HG03039 (cell line): ENCODE results near the gene ACAD11.

ENCODE experiments used
- ATAC-seq: cut with Tn5 transposase; IDR thresholded peaks from one replicate; pipeline ENCODE4 v1.9.1; 2021; ENCODE audit warnings: mild to moderate bottlenecking, moderate library complexity; ENCODE audit not compliant: unreplicated experiment

ACAD11 gene

DNA sequence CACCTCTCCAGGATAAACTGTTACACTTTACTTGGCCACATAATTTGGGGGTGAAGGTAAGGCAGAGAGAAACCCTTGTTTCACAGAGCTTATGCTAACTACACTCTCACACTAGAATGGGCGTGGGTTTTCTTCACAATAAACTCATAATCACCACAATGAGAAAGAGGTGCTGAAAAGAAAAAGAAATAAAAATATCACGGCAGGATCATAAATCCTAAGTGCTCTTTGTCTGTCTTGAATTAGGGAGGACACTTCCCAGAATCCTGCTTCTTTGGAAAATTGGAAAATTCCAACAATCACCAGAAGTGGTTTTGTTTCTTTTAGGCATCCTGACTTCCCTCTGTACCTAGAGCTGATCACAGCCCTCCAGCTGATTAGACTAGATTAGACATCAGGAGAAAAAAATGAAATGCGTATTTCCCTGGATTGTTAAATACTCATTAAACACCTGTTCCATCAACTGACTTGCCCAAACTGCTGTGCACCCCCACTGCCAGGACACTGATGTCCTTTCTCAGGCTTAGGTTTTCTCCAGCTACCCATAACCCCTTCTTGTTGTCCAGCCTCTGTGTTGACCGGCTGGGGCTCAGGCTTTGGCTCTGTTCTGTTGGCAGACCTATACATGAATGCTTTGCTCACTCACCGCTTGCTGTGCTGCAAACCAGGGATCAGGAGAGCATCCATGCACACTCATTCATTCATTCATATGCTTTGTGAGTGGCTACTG, 104.1 kb downstream of the ACAD11 start:
- no peak for ATAC-seq

DNA sequence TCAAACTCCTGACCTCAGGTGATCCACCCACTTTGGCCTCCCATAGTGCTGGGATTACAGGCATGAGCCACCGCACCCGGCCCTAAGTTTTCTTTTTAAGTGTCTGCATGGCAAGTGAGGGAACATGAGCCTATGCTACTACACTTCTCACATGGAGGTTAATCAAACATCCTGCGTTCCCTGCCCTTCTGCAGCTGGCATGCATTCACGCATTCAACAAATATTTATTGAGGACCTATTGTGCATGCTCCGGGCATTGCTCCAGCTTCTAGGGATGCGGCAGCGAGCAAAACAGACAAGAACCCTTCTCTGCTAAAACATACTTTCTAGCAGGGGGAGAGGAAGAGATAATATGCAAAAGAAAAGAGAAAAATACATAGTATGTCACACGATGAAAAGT, 105.2 kb downstream of the ACAD11 start:
- ATAC-seq, result no peak

DNA sequence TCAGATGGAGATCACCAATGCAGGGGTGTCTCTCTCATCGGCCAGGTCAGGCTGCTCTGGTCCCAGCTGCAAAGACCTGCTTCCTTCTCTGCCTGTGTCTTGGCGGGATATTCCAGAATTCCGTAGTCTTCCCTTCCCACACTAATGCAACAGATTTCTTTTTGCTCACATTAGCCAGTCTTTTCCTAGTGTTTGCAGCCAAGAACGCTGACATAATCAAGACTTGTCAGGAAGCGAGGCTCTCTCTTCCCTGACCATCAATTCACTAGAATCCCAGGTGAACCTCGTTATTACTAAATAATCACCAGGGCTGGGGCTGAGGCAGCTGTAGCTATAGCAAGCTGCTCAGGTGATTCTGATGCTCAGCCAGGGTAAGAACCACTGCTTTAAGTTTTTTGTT, 105.8 kb downstream of the ACAD11 start:
- no peak for ATAC-seq

DNA sequence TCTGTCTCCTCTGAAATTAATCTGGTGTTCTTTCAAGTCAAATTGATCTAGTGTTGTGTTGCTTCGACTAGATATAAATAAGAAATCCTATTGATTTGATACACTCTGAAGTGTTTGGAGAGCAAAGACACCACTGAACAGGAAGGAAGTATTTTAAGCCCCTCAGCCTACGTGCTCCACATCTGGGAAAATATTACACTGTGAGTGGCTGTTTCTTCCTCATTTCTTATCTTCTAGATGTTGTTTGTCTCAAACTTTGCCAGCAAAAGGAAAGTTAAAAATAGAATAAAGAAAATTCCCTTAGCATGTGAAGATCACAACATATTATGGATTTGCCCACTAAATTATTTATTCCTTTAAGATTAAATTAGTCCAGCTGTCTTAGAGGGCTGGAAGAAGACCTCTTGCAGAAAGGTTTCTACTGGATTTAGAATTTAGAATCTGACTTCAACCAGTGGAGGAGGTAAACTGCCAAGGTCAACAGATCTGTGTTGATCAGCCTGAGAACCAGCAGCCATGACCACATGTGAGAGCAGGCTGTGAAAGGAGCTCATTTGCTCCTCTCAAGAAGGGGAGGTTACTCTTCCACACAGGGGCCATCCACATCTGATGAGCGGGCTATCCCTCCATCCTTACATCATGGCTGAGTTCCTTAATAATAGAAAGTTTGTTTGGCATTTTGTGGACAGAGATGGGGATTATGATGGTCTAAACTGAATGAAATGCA, 108.9 kb downstream of the ACAD11 start:
- ATAC-seq, result no peak

DNA sequence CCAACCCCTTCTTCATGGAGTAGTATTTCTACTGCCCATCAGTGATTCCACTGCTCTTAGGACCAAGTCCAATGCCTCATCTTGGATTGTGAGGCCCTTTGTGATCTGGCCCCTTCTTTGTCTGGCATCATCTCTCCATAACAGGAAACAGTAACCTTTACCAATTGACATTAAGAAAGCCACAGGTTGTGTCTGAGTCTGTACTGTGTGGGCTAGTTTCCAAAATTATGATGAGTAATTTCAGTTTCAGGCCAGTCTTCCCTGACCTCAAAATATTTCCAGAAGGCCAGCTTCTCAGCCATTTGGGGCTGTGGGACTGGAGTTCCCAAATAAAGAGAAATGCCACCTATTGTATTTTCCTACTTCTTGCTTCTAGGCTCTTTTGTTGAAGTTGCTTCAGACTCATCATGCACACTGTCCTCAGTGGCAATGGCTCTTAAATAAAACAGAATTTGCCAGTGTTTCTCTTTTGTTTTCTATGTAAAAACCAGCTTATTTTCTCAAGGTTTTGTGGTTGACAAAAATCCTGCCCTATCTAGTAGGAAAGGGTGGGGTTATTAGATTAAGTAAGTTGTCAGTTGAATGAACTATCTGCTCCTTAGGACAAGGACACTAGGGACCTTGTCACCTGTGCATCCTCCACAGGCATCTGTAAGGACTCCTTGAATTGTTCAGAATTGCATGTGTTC, 109.6 kb downstream of the ACAD11 start:
- ATAC-seq, result peak; percentile 82

DNA sequence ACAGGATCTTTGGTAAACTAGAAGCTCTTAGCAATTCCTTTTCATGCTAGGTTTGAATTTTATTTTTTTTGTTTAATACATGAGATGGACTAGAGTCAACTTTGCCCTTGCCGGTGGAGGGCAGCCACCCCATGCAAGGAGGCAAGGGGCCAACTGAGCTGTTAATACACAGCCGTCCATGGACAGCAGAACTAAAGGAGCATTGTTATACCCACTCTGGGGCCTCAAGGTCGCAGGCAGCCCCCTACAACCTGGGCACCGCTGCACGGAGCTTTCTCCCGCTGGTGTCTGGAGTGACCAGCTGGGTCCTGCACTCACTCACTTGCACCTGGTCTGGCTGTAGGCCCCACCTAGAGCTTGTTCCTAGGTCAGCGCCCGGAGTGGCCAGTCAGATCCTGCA, 110.4 kb downstream of the ACAD11 start:
- ATAC-seq, result no peak

DNA sequence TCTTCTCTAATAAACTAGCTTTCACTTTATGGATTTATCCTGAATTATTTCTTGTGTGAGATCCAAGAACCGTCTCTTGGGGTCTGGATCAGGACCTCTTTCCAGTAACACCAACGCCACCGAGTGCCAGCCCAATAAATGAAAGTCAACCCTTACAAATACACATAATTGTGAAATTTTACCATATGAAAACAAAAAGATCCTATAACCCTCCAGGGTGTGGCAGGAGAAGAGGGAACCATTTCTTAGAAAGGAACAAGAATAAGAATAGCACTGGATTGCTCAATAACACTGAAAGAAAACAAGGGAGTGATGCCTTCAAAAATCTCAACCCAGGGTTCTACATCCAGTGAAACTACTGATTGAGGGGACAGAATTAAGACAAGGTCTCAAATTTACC, 114.1 kb downstream of the ACAD11 start:
- no peak for ATAC-seq

DNA sequence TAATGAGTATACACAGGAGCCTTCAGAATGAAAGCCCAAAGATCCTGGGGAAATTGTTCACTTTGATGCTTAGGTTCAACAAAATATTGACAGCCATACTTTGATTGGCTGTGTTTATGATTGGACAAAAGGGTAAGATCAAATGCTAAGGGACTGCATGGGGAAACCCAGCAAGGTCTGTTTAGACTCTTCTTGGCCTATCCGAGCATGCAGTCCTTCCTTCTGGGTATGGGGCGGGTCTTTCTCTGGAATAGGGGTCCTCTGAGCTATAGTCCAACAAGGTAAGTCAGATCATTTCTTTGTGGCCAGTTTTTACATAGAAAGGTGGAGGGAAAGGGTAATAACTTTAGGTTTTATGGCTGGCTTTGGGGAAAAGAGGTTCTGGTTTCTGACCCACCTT, 115.5 kb downstream of the ACAD11 start:
- ATAC-seq, result no peak

DNA sequence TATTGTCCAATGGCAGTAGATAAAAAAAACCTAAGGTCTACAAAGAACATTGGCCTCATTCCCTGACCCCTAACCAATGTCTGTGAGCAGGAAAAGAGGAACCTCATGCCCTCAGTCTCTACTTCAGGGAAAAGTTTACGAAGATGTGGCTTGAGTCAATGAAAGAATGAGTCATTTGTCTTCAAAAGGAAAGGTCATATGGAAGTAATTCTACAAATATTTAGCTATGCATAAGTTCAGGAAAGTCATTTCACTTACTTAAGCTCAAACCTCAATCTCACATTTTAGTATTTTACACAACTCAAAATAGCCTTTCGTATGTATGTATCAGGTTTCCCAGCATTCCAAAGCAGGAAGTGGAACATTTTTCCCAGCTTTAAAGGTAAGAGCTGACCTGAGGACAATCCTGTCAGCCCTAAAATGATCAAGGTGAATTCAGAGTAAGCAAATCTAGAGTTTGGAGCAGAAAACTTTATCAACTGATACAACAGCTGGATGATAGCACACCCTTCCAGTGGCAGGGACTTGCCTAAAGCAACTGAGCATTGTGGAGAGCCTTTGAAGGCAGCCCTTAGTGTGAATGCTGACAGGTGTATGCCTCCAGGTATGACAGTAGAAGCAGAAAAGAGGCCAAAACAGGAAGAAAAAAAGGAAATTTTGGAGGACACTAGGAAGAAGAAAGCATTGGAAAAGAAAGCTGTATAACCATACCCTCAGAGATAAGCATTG, 116.4 kb downstream of the ACAD11 start:
- no peak for ATAC-seq

DNA sequence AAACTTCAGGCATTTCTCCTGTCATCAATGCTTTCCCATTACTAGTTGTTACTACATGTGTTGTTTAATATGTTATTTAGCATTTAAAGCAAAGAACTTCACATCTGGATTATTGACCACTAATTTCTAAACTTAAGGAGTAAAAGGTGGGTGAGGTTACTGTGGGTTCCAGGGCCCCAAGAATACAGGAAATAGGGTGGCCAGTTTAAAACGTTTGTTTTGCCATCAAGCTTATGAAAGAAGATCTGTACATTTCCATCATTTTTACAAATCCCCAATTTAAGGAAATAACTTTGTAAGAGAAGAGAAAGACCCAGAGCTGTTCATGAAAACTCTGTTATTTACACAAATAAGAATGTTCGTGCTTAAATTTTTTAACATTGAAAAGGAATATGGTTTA, 117.0 kb downstream of the ACAD11 start:
- ATAC-seq, result no peak

DNA sequence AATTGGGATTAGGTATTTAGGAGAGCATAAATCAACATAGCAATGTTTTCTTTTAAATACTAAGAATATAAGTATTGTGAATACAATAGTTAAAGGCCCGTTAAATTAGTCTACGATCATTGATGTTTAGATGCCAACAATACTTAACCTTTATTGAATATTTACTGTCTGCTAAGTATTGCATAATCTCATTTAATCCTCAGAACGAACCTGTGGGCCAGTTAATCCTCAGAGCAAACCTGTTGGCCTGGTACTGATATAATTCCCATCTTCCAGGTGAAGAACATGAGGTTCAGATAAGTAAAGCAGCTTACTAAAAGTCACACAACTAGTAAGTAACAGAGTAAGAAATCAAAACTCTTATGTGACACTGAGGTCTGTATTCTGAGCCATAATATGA, 119.9 kb downstream of the ACAD11 start:
- ATAC-seq, result no peak

DNA sequence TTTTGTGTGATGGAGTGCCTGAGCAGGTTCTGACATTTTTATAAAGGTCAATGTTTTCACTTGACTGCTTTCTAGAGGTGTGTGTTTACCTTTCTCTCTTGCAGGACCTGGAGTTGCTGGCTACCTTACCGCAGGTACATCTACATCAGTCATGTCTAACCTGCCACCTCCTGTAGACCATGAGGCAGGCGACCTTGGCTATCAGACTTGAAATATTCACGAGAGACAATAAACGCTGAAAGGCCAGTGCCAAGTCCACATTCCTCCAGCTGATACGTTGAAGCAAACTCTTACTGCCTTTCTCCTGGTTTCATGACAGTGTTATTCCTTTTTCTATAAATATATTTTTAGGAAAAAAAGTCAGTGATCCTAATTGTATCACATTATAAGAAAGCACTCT, 121.5 kb downstream of the ACAD11 start:
- no peak for ATAC-seq

DNA sequence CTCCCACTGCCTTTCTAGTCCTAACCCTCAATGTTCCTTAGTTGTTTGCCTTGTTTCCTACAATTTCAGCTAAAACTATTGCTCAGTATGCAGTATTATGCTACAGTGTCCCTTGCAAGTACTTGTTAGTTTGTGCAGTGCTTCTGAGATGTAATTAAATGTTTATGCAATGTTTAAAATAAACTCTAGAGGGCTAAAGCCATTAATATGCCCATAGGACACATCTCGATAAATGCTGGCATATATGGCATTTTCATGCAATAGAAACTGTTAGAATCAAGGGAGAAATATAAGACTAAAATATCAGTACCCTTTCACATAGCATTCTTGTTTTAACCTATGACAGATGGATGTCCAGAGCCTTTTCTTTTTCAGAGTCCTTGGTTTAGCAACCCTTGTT, 122.3 kb downstream of the ACAD11 start:
- no peak for ATAC-seq

DNA sequence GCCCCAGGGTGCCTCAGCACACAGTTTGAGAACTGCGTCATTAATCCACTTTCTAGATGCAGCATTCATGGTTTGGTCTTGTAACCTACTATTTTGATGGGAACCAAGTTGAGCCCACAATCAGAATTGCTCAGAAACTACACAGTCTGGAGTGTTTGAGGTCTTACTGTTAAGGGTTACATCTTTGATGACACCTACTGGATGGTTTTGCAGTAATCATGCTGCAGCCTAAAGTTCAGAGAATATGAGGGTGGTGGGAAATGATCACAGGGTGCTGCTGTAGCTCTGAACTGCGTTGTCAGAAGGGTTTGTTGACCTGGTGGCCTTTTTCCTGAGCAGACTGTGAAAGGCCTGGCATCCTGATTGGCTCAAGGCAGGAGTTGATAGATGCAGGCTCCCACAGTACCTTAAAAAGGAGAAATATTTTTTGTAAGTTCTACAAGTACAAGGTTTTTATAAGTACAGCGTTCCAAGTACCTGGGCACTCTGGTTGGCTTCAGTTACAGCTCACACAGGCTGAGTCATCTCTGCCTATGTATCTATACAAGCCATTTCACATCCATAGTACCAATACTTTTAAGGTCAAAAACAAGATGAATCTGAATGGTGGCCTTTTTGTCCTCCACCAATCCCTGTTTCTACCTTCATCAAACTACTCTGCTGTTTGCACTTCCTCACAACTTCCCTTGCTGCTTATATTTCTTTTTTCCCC, 123.0 kb downstream of the ACAD11 start:
- ATAC-seq, result no peak

DNA sequence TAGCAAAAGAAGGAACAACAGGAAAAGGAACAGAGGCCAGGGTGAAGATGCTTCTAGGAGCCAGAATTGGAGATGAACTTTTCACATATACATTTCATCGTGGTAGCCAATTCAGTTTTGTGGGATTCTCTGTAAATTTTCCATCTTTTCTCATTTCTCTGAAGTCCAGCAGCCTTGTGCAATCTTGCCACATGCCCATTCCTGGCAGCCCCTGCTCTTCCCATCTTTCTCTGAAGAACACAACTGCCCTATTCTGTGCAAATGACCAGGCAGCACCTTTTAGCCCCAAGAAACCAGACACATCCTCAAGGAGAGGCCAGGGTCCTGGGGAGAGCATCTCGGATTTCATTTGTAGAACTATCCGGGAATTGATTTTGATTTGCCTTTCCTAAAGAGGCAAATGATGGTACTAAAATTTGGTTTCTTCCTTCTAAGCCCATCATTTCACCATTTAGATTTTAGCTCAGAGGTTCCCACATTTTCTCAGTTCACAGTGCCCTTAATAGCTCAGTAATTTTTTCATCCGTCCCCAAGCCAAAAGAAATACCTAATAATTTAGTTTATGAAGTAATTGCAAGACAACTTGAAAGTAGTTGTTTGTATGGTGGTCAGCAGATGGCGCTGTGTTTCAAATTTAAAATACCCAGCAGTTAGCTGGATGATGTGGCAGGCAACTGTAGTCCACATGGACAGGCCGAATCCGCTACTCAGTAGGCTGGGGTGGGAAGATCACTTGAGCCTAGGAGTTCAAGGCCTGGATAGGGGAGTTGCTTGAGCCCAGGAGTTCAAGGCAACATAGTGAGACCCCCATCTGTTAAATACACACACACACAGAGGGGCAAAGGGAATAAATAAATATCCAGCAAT, 123.8 kb downstream of the ACAD11 start:
- no peak for ATAC-seq

DNA sequence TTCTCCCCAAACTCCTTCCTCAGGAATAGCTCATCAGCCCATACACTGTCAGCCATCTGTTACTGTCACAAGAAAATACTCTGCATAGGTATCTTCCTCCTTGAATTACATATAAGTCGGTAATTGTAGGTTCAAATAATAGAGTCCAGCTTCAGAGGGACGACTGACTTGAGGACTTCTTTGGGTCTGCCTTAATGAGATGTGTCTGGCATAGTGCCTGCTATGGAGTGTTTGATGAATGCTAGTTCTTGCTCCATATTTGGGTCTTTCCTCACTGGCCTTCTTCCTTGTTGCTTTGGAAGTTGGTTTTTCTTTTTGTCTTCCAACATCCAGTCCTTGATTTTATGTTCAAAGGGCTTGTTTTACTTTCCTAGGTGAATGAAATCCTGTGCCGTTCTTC, 129.0 kb downstream of the ACAD11 start:
- no peak for ATAC-seq

DNA sequence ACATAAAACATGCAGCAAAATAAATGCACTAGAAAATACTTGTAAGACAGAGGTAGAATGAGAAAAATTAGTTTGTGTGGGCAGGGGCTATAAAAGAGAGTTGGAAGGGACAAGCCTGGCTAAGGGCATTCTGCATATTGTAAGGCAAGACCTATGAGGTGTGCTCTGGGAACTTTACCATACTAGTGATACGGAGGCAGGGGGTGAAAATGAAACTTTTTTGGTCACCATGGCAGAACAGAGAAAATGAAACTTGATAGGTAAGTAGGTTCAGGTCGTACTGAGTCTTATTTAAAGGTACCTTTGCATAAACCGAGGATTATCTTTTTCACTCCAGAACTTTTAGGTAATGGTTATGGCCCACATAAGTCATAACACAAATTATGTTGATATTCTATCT, 137.3 kb downstream of the ACAD11 start:
- ATAC-seq, result peak; percentile 67

DNA sequence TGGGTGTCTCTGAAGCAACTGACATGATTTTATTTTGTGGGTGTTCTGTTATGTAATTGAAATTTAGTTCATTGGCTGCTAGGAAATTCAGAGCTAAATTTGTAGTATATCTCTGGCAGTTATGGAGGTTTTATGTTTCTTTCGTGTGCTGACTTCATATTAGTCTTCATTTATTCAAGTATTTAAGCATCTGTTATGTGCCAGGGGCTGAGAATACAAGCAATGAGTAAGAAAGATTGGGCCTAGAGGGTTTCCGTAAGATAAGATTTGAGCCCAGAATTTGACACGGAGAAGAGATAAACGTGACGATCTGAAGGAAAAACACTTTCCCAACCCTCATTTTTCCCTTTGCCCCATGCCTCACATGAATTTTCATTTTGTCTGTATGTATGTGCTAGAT, 137.7 kb downstream of the ACAD11 start:
- ATAC-seq, result no peak

DNA sequence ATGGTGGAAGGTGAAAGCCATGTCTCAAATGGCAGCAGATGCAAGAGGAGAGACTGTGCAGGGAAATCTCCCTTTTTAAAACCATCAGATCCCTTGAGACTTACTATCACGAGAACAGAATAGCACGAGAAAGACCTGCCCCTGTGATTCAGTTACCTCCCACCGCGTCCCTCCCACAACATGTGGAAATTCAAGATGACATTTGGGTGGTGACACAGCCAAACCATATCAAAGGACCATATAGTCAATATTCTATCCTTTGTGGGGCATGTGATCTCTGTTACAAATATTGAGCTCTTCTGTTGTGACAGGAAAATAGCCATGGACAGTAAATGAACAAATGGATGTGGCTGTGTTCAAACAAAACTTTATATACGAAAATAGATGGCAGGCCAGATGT, 139.7 kb downstream of the ACAD11 start:
- ATAC-seq, result no peak

DNA sequence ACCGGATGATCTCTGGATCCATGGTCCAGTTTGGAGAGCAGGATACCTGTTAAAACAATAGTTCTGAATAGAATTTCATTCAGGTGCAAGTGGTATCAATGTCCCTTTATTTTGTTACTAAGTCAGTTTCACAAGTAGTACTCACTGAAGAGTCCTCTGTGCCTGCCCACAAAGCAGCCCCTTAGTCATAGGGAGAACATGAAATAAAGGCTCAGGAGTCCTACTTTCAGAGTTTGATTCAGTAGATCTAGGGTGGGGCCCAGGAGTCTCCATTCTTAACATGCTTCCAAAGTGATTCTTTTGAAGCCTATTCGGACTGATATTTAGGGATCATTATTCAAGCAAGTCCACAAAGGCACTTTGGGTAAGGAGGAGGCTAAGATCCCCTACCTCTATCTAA, 142.3 kb downstream of the ACAD11 start:
- ATAC-seq, result no peak
